NOMO-1 (cell line): ENCODE measurements around the gene SHANK3.

Source experiments
- DNase-seq, 2 experiments: peaks; one replicate each; lab custom pipeline; 2025; ENCODE audit not compliant: unreplicated experiment in 2 of 2; lab: John Stamatoyannopoulos, UW

The SHANK3 gene

GRCh38 chr22:50677493-50678217 is 5.0 kb downstream of the SHANK3 start:
- DNase-seq: no peak

GRCh38 chr22:50678218-50678650 is 5.6 kb downstream of the SHANK3 start:
- no peak for DNase-seq

- DNase-seq: no peak
These were observed 6.3 kb downstream of the SHANK3 start for GRCh38 chr22:50678651-50679521.

- DNase-seq: no peak
These were observed 10.7 kb downstream of the SHANK3 start for GRCh38 chr22:50683086-50683993.

GRCh38 chr22:50683994-50684371 is 11.4 kb downstream of the SHANK3 start:
- no peak for DNase-seq

GRCh38 chr22:50684501-50684900 is 11.9 kb downstream of the SHANK3 start:
- DNase-seq: no peak

GRCh38 chr22:50684986-50685385 is 12.4 kb downstream of the SHANK3 start:
- no peak for DNase-seq

GRCh38 chr22:50686794-50687193 is 14.2 kb downstream of the SHANK3 start:
- no peak for DNase-seq

- no peak for DNase-seq
These were observed 15.2 kb downstream of the SHANK3 start for GRCh38 chr22:50687829-50688228.

GRCh38 chr22:50688448-50688847 is 15.8 kb downstream of the SHANK3 start:
- no peak for DNase-seq

- DNase-seq: peak; percentile 29 to 60
These were observed 18.9 kb downstream of the SHANK3 start for GRCh38 chr22:50691521-50691920.

- peak in 1 of 2 experiments; percentile 37 for DNase-seq
These were observed 20.8 kb downstream of the SHANK3 start for GRCh38 chr22:50693462-50693861.

- DNase-seq: peak in 1 of 2 experiments; percentile 19
These were observed 21.5 kb downstream of the SHANK3 start for GRCh38 chr22:50694099-50694605.

- DNase-seq: no peak
These were observed 22.3 kb downstream of the SHANK3 start for GRCh38 chr22:50694766-50695420.

- no peak for DNase-seq
These were observed 23.0 kb downstream of the SHANK3 start for GRCh38 chr22:50695421-50696250.

GRCh38 chr22:50696251-50696798 is 23.7 kb downstream of the SHANK3 start:
- no peak for DNase-seq

- no peak for DNase-seq
These were observed 24.4 kb downstream of the SHANK3 start for GRCh38 chr22:50696799-50697561.
